Activated CD8-positive, alpha-beta memory T cell treated with anti-CD3 and anti-CD28 coated beads, Interleukin-2, amount 50 U/mL, for 1 hour (primary cell): ENCODE results near the gene PARP3.

Experiments
- DNase-seq: peaks from one replicate; pipeline ENCODE4 v3.0.0-alpha.2; 2020; ENCODE audit errors: extremely low read depth

Gene PARP3

GRCh38 chr3:51934139-51934850 is 7.9 kb upstream of the PARP3 start:
- no peak for DNase-seq

- DNase-seq = no peak
These were observed 6.9 kb upstream of the PARP3 start for GRCh38 chr3:51934991-51935885.

- DNase-seq = no peak
These were observed 6.0 kb upstream of the PARP3 start for GRCh38 chr3:51935886-51936755.

- no peak for DNase-seq
These were observed 5.1 kb upstream of the PARP3 start for GRCh38 chr3:51937014-51937413.

GRCh38 chr3:51937611-51938450 is 4.3 kb upstream of the PARP3 start:
- DNase-seq = no peak

- DNase-seq = no peak
These were observed 3.3 kb upstream of the PARP3 start for GRCh38 chr3:51938780-51939425.

GRCh38 chr3:51940648-51941462 is 1.3 kb upstream of the PARP3 start:
- DNase-seq = no peak

GRCh38 chr3:51941463-51941797 is 733 bp upstream of the PARP3 start:
- no peak for DNase-seq

GRCh38 chr3:51942603-51943450 is 664 bp downstream of the PARP3 start:
- no peak for DNase-seq

GRCh38 chr3:51943451-51944391 is 1.6 kb downstream of the PARP3 start:
- DNase-seq = no peak

- no peak for DNase-seq
These were observed 2.4 kb downstream of the PARP3 start for GRCh38 chr3:51944451-51945021.

GRCh38 chr3:51945031-51945840 is 3.1 kb downstream of the PARP3 start:
- no peak for DNase-seq

GRCh38 chr3:51945926-51946705 is 4.0 kb downstream of the PARP3 start:
- DNase-seq = no peak

- DNase-seq = no peak
These were observed 4.6 kb downstream of the PARP3 start for GRCh38 chr3:51946796-51947195.

GRCh38 chr3:51947215-51947900 is 5.2 kb downstream of the PARP3 start:
- DNase-seq = no peak
